HG02885 (cell line): ENCODE data around the gene CDC37.

Experiments used
- ATAC-seq: cut with Tn5 transposase; IDR thresholded peaks from one replicate; pipeline ENCODE4 v1.9.1; 2021; ENCODE audit warnings: mild to moderate bottlenecking; ENCODE audit not compliant: unreplicated experiment, poor library complexity

CDC37 gene

DNA sequence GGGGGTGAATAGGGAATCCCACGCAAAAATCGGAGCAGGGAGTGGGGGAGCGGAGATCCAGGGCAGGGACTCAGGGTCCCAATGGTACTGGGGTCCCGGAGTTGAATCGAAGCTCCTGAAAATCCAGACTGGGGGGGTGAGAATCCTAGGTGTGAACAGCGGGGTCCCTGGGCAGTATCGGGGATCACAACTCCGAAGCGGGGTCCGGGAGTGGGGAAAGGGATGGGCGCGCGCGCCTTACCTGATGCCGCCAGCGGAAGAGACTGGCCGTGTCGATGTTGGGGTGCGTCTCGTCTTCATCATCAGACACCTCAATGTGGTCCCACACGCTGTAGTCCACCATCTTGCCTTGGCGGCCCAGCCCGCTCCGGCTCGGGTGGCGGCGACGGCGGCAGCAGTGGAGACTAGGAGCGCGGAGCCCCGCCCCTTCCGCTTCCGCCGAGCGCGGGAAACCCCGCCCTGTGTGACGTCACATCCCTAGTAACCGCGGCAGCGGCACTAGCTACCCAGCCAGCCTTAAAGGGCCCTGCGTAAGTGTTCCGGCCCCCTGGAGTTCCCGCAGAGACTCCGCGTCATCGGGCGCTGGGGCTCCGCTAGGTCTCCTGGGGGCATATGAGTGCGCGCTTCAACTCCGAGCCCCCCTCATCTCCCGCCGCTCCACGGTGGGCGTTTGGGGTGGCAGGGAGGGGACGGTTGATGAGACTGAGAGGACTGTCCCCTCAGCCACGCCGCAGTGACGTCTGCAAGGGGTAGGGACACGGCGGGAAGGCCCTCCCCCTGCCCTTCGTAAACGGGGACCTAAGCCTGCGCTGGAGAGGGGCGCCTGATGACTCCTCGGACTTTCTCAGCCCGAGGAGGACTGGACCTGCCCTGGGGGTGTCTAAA lies at the start of gene CDC37:
Gene CDC37 (minus strand): TSS at position 406 of the 885 bp plus-strand sequence. CDS start 63 bp downstream, at position 343.
- ATAC-seq: peak; percentile 84

DNA sequence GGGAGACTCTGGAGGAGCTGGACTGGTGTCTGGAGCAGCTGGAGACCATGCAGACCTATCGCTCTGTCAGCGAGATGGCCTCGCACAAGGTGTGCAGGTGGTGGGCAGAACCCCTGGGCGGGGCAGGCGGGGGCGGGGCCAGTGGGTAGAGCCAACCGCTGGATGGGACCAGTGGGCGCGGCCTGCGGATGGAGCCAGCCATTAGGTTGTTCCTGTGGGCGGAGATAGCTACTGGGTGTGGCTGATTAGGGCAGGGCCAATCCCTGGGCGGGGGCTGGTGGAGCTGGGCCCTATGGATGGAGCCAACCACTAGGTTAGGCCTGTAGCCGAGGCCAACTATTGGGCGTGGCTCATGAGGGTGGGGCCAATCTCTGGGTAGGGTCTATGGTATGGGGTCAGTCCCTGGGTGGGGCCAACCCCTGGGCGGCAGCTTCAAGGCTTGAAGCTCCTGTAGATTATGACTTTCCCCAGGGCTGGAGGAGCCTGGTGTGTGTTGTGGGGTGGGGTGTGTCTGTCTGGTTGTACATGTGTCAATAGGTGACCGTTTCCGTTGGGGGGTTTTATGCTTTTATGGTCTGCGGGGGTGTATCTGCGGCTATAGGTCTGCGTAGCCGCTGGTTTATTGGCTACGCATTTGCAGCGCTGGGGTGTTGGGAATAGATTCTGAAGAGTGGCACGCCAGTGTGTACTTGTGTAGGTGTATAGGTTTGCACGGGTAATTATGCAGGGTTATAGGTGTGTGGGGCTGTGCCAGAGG lies 47.7 kb upstream of the CDC37 start:
- no peak for ATAC-seq

DNA sequence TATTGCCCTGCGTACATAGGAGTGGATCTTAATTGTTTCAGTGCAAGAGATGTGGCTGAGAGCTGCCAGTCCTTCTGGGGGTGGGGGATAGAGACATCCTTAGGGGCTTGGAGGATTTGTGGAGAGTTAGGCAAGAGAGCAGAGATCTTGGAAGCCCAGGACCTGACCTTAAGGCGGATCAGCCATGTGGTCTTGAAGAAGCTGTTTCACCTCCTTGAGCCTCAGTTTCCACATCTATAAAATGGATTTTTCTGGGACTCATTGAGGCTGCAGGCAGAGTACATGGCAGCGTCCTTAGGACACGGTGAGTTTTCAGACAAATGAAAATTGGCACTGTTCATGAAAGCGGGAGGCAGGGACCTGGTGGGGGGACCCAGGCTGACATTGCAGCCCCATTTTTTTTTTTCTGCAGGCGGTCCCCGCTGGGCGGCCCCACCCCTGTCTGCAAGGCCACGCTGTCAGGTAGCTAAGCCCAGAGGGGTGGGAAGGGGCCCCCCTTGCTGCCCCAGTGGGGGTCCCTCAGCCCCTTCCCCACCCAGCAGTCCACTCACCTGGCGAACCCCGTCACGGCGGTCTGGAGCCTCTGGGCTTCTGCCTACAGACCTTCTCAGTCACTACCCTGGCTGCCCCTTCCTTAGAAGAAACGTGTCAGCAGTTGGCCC lies 47.0 kb upstream of the CDC37 start:
- no peak for ATAC-seq

GRCh38 chr19:10449037-10449436 lies 45.7 kb upstream of the CDC37 start:
- ATAC-seq: no peak

GRCh38 chr19:10442698-10443097 lies 39.4 kb upstream of the CDC37 start:
- ATAC-seq: no peak

- ATAC-seq: no peak
Measured at GRCh38 chr19:10439588-10439987, 36.2 kb upstream of the CDC37 start.

- no peak for ATAC-seq
Measured at GRCh38 chr19:10433131-10433536, 29.8 kb upstream of the CDC37 start.

GRCh38 chr19:10432736-10433130 lies 29.4 kb upstream of the CDC37 start:
- ATAC-seq: no peak

GRCh38 chr19:10431943-10432735 lies 28.8 kb upstream of the CDC37 start:
- no peak for ATAC-seq

DNA sequence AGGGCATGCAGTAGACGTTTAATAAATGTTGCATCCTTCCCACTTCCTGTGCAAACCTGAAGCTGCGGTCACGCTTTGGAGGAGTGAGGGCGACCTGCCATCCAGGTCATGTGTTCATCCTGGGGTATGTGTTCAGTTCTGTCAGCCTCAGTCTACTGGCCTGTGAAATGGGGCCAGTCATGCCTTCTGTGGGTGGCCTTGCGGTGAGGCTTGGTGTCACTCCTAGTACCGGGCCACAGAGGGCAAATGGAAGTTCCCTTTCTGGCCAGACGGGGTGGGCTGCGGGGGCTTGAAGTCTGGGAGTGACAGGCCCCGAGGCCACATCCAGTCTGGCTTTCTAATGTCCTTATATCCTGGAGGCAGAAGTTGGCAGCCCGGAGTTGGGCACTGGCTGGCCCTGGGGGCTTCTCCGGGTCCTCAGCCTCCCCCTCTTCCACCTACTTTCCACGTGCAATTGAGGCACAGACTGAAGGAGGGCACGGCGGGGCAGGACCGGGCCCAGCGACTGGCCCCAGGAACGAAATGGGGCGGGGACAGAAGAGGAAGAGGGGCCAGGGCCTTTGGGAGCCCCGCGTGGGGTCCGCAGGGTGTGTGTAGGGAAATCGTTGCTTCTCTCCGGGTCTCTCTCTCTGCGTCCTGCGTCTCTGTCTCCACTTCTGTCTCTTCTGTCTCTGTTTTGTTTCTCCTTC lies 28.1 kb upstream of the CDC37 start:
- peak; percentile 12 for ATAC-seq

DNA sequence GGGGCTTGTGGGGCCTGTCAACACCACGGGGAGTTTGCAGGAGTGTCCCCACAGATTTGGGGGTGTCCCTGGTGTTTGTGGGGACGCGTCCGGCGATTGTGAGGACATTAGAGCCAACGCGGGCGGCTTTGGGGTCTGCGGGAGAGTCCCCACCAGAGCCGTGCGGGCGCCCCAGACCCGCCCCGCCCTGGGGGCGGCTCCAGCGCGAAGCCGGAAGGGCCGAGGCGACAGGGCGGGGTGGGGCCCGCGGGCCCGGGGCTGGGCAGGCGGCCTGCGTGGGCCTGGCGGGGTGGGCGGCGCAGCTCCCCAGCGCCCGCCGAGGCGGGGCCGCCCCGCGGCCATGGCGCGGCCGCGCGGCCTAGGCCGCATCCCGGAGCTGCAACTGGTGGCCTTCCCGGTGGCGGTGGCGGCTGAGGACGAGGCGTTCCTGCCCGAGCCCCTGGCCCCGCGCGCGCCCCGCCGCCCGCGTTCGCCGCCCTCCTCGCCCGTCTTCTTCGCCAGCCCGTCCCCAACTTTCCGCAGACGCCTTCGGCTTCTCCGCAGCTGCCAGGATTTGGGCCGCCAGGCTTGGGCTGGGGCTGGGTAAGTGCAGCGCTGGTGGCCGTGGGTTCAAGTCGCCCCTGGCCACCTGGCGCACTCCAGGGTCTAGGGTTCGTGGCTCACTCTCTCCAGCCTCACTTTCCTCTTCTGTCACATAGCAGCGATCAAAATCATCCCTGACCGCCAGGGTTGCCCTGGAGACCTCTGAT lies 27.3 kb upstream of the CDC37 start:
- peak; percentile 49 for ATAC-seq

- no peak for ATAC-seq
Measured at GRCh38 chr19:10428996-10429381, 25.6 kb upstream of the CDC37 start.

DNA sequence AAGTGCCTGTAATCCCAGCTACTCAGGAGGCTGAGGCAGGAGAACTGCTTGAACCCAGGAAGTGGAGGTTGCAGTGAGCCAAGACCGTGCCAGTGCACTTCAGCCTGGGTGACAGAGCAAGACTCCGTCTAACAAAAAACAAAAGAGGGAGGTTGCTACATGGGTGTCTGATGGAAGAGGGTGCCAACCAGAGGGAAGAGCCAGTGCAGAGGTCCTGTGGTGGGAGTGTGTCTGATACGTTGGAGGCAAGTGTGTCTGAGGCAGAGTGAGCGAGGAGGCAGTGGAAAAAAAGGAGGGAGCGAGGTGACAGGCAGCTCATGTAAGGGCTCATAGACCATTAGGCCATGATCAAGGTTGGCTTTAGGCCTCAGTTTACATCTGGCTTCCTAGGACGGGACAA lies 23.8 kb upstream of the CDC37 start:
- no peak for ATAC-seq

- peak; percentile 49 for ATAC-seq
Measured at GRCh38 chr19:10424011-10424637, 20.8 kb upstream of the CDC37 start.

- ATAC-seq: no peak
Measured at GRCh38 chr19:10422846-10423245, 19.5 kb upstream of the CDC37 start.

- ATAC-seq: no peak
Measured at GRCh38 chr19:10422046-10422461, 18.7 kb upstream of the CDC37 start.

DNA sequence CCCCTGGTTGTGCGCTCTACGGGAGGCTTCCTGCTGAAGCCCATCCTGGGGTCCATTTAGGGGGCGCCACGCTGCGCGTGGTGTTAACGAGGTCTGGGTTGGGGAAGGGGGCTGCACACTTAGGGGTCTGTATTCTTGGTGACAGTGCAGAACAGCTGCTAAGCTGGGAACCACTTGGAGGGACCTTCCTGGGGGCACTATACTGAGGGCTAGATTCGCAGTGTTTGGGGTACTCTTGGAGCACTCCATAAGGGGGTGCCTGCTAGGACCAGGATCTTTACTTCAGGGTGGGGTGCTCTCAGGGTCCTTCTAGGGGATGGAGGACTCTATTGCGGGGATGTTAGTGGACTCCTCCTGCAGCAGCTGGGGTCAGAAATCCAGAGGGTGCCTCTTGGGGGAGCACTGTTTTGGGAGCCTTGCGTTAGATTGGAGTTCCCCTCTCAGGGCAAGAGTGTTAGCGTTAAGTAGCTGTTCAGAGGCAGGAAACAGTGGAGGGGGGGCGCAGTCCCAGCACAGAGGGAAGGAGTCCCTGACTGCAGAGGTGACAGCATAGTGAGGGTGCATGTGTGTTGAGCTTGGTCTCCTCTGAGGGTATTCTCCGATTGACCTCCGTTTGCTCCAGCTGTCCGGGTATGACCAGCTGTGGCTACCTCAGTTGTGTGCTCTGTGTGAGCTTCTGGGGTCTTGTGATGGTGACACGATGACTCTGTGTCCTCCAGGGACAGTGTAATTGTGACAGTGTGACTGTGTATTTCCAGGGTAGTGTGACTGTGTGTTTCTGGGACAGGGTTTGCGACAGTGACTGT lies 18.1 kb upstream of the CDC37 start:
- ATAC-seq: no peak
